Lower leg skin (tissue), 3 donors: ENCODE data around the gene CUEDC2.

Source experiments
- CTCF ChIP-seq, 3 donors: fragments of 450-650 bp; IDR thresholded peaks; one replicate each; pipeline ENCODE4 v1.5.1; 2016; ENCODE audit warnings: antibody characterized with exemption in 3 of 3, mild to moderate bottlenecking in 3 of 3, moderate library complexity in 2 of 3
- POLR2A ChIP-seq, 2 donors: fragments of 450-650 bp; IDR thresholded peaks; one replicate each; pipeline ENCODE4 v1.6.1; 2016 to 2017; ENCODE audit warnings: antibody characterized with exemption in 2 of 2, mild to moderate bottlenecking in 1 of 2, moderate library complexity in 1 of 2

- no peak for TF ChIP-seq POLR2A (IDR thresholded peaks at IDR 0.05)
- TF ChIP-seq CTCF (IDR thresholded peaks at IDR 0.05), result no peak
These were observed 23.6 kb upstream of the CUEDC2 start for GRCh38 chr10:102455893-102456471.
